GM21390 (cell line): ENCODE data around the gene NECTIN1.

Experiments
- ATAC-seq: cut with Tn5 transposase; IDR thresholded peaks from one replicate; pipeline ENCODE4 v1.9.1; 2021; ENCODE audit not compliant: unreplicated experiment

NECTIN1 gene

GRCh38 chr11:119734788-119735187 is 5.8 kb upstream of the NECTIN1 start:
- ATAC-seq = no peak

- ATAC-seq = no peak
Observed at GRCh38 chr11:119730789-119731386, 1.9 kb upstream of the NECTIN1 start.

DNA sequence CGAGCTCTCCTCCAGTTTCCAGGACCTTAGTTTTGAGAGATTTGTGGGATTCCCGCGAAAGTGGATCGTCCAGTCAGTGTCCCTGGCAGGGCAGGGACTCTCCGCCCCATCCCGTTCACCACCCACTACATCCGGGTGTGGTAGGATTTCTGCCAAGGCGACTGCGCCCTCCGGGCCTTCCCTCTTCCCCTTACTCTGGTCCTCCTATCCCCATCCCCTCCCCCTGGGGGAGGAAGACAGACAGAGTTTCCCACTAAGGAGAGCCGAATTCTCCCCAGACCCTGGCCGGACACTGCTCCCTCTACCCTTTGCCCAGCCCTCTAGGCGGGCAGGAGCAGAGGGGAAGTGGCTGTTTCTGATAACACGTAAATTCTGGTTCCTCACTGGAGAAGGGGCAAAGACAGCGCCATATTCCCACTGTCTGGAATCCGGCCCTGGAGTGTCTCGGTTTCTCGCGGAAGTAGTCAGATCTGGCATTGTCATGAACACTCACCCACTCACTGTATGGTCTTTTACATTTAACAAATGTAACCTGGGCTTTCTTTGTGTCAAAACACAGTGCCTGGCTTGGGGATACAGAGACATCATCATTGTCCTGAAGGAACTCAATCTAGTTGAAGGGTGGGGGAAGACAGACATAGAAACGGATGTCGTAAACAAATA is 1.1 kb upstream of the NECTIN1 start:
- ATAC-seq = no peak

DNA sequence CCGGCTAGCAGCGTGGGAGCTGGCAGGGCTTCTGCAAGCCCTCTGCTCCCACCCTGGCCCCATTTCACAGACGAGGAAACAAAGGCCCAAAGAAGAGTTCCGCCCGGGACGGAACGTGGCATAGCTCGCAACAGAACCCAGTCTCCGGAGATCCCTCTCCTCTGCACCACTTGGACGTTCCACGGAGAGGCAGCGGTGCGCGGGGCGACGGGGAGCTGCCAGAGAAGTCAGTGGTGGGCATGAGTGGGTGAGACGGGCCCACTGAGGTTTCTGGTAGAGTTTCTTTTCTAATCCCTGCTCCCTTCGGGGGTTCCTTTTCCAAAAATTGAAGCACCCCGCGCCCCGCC is 554 bp upstream of the NECTIN1 start:
- peak; percentile 15 for ATAC-seq

DNA sequence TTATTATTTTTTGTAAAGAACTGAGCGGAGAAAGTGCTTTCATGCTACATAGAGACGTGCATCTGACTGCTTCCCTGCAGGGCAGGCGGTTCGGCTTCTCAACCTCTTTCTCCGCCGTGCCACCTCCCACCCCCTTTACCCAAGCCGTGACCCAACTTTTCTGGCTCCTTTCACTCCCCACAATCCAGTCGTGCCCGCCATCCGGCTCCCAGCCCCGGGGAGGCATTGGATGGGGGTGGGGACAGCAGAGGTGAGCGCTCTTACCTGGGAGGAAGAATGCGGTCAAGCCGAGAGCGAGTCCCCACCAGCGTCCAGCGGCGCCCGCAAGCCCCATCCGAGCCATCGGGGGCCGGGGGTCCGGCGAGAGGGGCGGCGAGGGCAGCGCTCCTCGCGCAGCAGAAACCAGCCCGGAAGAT is 781 bp downstream of the NECTIN1 start:
- ATAC-seq = no peak

- ATAC-seq = no peak
Observed at GRCh38 chr11:119727523-119728151, 1.4 kb downstream of the NECTIN1 start.

DNA sequence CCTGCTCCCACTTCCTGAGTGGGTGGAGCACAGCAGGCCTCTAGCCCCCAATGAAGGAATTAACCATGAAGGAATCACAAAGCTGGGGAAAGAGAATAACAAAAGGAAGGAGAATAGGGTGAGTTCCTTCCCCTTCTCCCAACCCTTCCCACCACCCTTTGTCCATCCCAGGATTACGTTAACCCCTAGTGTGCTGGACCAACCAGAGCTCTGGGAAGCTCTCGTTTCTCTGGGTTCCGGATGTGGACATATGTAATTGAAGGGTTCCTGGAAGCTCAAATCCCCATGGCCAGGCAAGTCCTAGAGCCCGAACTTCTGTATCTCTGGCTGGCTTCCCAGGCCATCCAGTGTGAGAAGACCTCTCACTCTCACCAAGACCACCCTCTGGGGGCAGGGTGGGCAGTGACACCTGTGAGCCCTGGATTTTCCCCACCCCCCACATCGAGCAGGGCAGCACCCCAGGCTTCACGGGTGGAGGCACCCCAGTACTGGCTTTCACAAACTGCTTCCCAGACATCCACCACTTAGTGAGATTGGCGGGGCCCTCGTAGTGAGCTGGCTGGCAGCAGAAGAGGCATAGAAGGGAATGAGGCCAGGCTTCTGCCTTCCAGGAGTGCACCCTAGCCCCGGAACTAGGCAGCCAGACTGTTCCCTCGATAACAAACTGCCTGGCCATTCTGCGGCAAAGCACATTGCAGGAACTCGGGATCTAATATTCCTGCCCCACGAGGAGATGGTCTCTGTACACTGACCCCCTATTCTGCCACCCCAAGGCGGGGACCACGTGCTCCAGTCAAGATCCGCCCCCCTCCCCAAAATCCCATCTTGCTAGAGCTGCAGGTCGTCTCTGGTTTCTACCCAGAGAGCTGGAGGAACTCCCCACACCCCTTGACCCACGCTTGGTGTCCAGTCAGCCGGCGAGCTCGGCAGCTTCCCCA is 2.1 kb downstream of the NECTIN1 start:
- no peak for ATAC-seq

- ATAC-seq = no peak
Observed at GRCh38 chr11:119726150-119726553, 2.8 kb downstream of the NECTIN1 start.

DNA sequence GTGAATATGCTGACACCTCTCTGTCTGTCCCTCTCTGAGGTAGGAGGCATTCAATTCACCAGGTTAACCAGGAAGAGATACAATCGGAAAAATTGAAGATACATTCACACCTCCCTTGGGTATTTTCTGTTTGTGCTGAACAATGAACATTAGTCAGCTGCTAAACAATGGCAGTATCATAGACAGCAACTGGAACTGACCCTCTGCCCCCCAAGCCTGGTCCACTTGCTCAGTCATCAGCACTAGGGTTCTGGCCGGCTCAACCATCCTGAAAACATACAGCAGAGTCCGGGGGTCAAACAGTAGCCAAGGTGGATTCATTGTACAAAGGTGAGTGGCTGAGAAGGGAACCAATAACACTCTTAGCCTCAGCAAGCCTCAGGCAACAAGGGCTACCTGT is 4.0 kb downstream of the NECTIN1 start:
- no peak for ATAC-seq

DNA sequence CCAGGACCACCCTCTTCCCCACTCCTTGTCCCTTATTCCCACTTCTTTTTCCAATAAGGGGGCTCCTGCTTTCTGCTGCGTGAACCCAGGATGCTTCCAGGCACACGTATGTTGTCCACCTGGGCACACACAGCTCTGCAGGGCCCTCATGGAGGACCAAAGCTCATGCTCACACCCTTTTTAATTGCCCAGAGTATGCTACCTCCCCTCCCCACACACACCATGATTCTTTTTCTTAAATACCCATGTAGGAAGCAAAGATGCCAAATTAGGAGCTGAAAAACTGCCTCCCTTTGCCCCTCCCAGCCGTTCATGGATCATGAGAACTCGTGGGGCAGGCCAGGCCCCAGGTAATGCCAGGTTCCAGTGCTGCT is 5.1 kb downstream of the NECTIN1 start:
- no peak for ATAC-seq

GRCh38 chr11:119723243-119723951 is 5.6 kb downstream of the NECTIN1 start:
- ATAC-seq = no peak

- no peak for ATAC-seq
Observed at GRCh38 chr11:119722281-119722794, 6.7 kb downstream of the NECTIN1 start.

DNA sequence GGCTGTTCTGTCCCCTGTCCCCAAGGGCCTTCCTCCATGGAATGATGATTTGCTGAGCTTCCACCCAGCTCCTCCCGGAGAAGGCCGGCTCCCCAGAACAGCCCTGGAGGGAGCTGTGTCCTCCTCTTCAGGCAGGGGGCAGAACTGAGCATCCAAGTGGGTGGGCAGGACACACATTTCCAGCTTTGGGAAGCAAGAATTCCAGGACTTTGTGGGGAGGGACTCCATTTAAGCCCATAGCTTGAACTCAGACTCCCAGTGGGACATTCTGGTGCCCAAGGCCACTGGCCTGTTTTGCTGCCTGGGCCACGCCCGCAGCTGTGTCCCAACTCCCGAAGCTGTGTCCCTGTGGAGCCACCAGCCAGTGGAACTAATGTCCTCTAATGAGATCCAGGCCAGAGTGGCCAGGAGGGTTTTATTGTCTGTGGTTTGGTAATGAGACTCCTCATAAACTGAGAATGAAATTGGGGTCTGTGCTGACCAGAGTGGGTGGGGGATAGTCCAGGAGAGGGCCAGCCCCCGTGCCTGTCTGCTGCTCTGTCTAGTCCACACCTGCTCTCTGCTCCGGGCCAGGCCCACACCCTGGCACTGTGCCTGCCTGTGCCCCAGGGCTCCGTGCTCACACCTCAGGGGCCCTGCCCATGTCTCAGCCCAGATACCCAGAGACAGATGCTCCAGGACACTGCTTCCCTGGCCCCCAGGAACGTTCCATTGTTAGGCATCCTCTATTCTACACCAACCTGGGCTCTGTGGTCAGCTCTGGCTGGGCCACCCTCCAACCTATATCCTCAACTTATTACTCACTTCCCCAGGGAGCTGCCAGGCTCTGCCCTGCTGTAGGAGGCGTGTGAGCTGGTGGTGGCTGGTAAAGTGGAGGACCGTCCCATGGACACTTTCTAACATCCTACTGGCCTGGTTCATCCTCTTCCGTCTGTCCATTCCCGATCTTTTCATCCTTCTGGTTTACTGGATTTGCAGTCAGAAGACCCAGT is 7.6 kb downstream of the NECTIN1 start:
- ATAC-seq = no peak

DNA sequence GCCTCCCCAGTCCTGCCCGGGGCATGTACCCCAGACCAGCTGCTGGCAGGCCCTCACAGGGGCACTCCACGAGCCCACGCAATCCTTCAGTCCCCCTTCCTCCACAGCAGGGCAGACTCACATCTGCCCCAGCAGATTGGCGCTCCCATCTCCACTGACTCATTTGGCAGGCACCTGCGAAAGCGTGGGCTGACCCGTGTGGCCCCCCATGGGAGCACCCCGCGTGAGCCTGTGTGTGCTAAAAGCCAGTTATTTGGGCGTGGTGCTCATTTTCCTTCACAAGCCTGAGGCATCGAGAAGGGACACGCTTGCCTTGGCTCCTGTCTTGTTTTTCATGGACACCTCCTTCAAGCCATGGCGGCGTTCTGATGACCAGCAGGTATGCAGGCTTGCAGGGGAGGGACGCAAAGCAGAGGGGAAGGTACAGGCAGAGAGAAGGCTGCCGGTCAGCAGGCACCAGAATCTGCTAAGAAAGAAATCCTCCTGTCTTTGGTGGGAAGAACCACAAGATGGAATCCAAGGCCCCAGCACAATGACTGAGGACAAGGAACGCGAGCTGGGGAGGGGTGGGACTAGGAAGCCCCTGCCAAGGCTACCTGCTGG is 8.6 kb downstream of the NECTIN1 start:
- no peak for ATAC-seq

- ATAC-seq = no peak
Observed at GRCh38 chr11:119717839-119718534, 11.0 kb downstream of the NECTIN1 start.

DNA sequence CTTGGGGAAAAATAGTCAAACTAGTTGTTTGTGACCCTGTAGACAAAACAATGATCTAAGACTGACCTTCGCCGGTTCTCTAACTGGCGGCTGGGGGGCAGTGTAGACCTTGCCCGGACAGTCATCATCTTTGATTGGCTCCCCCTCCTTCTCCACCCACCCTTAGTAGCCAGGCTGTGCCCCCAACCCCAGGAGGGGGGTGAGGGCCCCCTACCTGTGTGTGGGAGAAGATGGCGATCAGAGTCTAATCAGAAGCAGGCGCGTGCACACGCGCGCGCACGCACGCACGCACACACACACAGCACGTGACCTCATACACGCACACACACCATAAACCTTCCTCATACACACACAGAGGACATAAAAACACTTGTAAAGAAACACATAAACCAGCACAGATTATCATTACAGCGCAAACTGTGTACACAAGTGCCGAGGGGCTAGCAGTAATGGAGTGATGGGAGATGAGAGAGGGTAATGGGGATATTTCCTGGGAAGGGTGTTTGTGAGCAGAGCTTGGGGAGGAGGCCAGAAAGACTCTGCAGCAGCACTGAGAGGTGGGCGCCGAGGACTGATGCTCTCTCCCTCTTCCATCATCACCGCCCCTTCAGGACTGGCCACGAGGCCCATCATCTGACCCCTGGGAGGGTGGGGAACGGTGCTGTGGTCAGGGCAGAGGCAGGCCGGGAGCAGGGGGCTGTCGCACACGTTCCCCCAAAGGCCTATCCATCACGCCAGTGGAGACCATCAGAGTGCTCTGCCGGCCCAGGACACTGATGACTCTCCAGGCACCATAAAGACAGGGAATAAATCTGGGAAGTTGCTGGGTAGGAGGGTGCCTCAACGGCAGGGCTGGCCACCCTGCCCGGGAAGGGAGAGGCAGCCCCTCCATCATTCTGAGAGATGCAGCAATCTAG is 12.2 kb downstream of the NECTIN1 start:
- no peak for ATAC-seq

DNA sequence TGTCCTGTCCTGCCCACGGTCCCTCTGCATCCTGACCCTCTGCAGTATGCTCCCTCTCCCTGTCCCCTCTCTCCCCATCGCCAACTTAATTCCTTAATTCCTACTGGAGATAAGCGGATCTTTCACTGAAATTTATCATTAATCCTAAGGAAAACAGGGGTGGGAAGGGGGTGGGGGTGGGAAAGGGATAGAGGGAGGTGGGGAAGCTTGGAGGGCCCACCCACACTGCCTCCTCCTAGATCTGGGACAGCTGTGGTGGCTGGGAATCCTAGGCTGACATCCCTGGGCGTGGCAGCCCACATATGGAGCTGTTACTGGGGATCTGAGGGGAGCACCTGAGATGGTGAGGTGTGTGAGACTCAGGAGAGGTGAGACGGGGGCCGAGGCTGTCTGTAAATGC is 14.4 kb downstream of the NECTIN1 start:
- no peak for ATAC-seq
